ENCODE measurements around the gene MEF2A.

DNA sequence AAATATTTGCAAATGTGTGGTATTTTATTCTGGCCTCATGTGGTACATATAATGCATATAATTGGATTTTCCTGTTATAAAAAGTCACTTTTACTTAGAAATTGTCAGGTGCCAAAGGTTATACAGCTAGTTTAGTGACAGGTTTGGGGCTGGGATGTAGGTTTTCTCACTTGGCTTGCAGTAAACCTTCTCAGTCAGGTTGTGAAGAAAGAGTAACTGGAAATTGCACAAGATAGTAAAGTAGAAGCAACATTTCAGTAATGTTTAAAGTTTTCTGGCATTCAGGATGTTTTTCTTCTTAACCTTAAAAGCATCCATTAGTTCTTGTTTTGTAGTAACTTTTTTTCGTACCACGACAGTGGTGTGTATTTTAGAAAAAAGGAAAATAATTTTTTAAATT, 53.9 kb downstream of the MEF2A start:
- TF ChIP-seq ZNF274 (IDR thresholded peaks at IDR 0.05; ENCODE audit: low read depth, low read length): no peak
- no peak for TF ChIP-seq SUZ12 (IDR thresholded peaks at IDR 0.05; ENCODE audit: extremely low read depth, insufficient read depth, insufficient read length)
- TF ChIP-seq YY1 (IDR thresholded peaks at IDR 0.05; ENCODE audit: insufficient read depth, insufficient read length): no peak

Measured in NT2/D1 (cell line).